Central memory CD4-positive, alpha-beta T cell (primary cell): ENCODE measurements around the gene GCH1.
A peak's percentile ranks its signal among the peaks of the same experiment; 100 is the strongest.
"Not testable (repeated sequence)": the region's sequence is repeated elsewhere in the genome, so short reads cannot be mapped to it uniquely, and the experiment has no call there.

ENCODE experiments used
- DNase-seq: peaks from one replicate; pipeline ENCODE4 v3.0.0; 2022

The GCH1 gene

GRCh38 chr14:54908190-54908589 lies 5.6 kb upstream of the GCH1 start:
- DNase-seq = peak; percentile 14

- no peak for DNase-seq
Measured at GRCh38 chr14:54906075-54906474, 3.4 kb upstream of the GCH1 start.

- peak; percentile 82 for DNase-seq
Measured at GRCh38 chr14:54902143-54902520, 494 bp downstream of the GCH1 start.

- DNase-seq = no peak
Measured at GRCh38 chr14:54901380-54902142, 1.1 kb downstream of the GCH1 start.

GRCh38 chr14:54899573-54899972 lies 3.1 kb downstream of the GCH1 start:
- DNase-seq = no peak

DNA sequence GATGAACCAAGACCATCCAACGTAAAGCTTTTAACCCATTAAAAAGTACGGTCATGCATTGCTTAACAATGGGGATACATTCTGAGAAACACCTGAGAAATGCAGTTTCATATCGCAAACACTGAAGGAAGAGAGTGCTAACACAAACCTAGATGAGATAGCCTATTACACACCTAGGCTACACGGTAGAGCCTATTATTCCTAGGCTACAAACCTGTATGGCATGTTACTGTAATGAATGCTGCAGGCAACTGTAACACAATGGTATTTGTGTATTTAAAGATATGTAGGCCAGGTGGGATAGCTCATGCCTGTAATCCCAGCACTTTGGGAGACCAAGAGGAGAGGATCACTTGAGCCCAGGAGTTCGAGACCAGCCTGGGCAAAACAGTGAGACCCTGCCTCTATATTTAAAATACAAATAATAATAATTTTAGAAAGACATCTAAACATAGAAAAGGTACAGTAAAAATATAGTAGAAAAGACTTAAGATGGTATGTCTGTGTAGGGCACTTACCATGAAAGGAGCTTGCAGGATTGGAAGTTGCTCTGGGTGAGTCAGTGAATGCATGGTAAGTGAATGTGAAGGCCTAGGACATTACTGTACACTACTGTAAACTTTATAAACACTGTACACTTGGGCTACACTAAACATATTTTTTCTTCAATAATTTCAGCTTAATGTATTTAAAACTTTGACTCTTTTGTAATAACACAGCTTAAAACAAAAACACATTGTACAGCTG lies 4.6 kb downstream of the GCH1 start:
- not testable (repeated sequence) for DNase-seq

DNA sequence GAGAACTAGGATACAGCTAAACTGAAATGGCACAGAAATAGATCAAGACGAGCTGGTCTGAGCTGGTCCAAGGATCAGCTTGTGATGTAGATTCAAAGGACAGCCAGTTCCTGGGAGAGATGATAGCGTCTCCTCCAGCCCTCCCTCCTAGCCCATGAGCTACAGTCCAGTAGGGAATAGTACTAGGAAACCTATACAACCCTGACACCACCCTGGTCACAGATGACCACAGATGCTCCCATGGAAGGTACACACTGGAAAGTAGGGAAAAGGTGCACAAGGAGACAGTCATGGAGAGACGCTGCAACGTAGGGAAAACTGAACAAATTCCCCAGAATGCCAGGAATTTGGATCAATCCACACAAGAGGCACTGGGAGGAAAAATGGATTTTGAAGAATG lies 6.9 kb downstream of the GCH1 start:
- no peak for DNase-seq

- DNase-seq = no peak
Measured at GRCh38 chr14:54894995-54895394, 7.6 kb downstream of the GCH1 start.

DNA sequence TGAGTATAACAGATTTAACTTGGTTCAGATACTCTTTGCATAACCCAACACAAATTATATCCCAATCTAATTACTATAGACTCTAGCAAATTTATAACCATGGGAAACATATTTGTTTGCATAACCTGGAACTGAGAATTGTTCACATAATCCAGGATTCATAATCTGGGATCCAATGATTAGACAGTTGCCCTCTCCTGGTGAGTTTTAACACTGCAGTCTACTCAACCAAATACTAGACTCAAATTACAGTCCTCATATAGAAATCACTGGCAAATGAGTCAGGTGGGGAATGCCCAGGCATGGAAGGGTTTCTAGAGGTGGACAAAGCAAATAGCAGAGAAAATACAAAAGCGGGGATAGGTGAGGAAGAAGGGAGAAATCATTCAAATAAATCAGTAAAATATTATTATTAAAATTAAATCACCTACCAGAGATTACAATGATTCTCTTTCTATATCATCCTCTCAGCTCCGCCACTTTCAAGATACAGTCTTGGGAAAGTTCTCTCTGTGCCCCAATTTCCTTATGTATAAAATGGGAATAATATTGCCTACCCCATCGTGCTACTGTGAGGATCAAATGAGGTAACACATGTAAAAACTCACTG lies 9.4 kb downstream of the GCH1 start:
- DNase-seq = peak; percentile 17

- DNase-seq = no peak
Measured at GRCh38 chr14:54891471-54892245, 11.0 kb downstream of the GCH1 start.

- no peak for DNase-seq
Measured at GRCh38 chr14:54890788-54891187, 11.8 kb downstream of the GCH1 start.

GRCh38 chr14:54889919-54890318 lies 12.7 kb downstream of the GCH1 start:
- no peak for DNase-seq

GRCh38 chr14:54882521-54882920 lies 20.1 kb downstream of the GCH1 start:
- no peak for DNase-seq

- peak; percentile 47 for DNase-seq
Measured at GRCh38 chr14:54881761-54882401, 20.7 kb downstream of the GCH1 start.

- peak; percentile 55 for DNase-seq
Measured at GRCh38 chr14:54881235-54881760, 21.3 kb downstream of the GCH1 start.

- DNase-seq = no peak
Measured at GRCh38 chr14:54877703-54878021, 25.0 kb downstream of the GCH1 start.

- no peak for DNase-seq
Measured at GRCh38 chr14:54877015-54877702, 25.5 kb downstream of the GCH1 start.

DNA sequence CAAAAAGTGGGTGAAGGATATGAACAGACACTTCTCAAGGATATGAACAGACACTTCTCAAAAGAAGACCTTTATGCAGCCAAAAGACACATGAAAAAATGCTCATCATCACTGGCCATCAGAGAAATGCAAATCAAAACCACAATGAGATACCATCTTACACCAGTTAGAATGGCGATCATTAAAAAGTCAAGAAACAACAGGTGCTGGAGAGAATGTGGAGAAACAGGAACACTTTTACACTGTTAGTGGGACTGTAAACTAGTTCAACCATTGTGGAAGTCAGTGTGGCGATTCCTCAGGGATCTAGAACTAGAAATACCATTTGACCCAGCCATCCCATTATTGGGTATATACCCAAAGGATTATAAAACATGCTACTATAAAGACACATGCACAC lies 27.0 kb downstream of the GCH1 start:
- DNase-seq = not testable (repeated sequence)

GRCh38 chr14:54870154-54871090 lies 32.2 kb downstream of the GCH1 start:
- peak; percentile 44 for DNase-seq

DNA sequence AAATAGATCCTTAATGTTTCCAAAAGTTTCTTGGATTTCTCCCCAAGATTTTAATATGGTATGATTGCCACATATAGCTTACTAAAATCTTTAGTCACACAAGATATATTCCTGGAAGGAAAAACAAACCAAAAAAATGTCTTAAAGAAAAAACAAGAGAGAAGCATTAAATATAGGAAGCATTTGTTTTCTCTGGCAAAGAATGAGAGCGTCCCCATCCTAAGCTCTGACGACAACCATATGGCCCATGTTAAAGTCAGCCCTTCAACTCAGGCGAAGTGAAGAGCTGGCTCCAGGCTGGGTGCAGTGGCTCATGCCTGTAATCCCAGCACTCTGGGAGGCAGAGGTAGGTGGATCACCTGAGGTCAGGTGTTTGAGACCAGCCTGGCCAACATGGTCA lies 35.6 kb downstream of the GCH1 start:
- no peak for DNase-seq

DNA sequence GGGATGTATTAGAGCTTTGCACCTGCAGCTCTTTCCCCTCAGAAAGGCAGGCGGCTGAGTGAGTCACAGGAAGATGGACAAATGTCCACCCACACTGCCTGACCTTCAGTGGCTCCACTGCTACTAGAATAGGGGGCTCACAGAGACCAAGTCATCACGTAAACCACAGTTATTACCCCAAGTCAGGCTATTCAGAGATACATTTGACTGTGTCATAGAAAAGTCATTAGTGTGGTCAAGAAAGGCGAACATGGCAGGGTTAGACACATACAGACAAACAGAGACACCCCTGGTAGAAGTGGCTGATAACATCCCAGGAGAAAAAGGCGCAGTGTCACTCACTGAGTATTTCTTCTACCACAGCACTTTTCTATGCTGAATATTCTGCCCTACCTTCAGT lies 36.0 kb downstream of the GCH1 start:
- DNase-seq = no peak
